Central memory CD8-positive, alpha-beta T cell (primary cell): Measurements from ENCODE around the gene ACSL3.
"Not testable (repeated sequence)": the region's sequence is repeated elsewhere in the genome, so short reads cannot be mapped to it uniquely, and the experiment has no call there.

Experiments used
- ATAC-seq: fragments of 150-1000 bp; cut with Tn5 transposase; replicated peaks from 2 replicates; pipeline ENCODE4 v1.10.0; 2022; ENCODE audit warnings: mild to moderate bottlenecking, moderate FRiP score, moderate number of reproducible peaks; ENCODE audit not compliant: poor library complexity, severe bottlenecking; ENCODE audit errors: extremely low read depth
- DNase-seq, 2 donors: peaks; one replicate each; pipeline ENCODE4 v3.0.0; 2021; ENCODE audit warnings: low spot score in 2 of 2
- H3K27ac Mint-ChIP-seq: one replicate; pipeline ENCODE4 v1.8.0; 2022; ENCODE audit warnings: low read depth, mild to moderate bottlenecking, moderate library complexity, mixed read lengths
- H3K27me3 Mint-ChIP-seq: one replicate; pipeline ENCODE4 v1.8.0; 2022; ENCODE audit warnings: mixed read lengths
- H3K36me3 Mint-ChIP-seq: one replicate; pipeline ENCODE4 v1.8.0; 2022; ENCODE audit warnings: mild to moderate bottlenecking, moderate library complexity, mixed read lengths; ENCODE audit not compliant: insufficient read depth
- H3K4me1 Mint-ChIP-seq: one replicate; pipeline ENCODE4 v1.8.0; 2022; ENCODE audit warnings: mixed read lengths
- H3K4me3 Mint-ChIP-seq: one replicate; pipeline ENCODE4 v1.8.0; 2022; ENCODE audit warnings: mild to moderate bottlenecking, moderate library complexity, mixed read lengths
- H3K9me3 Mint-ChIP-seq: one replicate; pipeline ENCODE4 v1.8.0; 2022; ENCODE audit warnings: mixed read lengths

The ACSL3 gene

DNA sequence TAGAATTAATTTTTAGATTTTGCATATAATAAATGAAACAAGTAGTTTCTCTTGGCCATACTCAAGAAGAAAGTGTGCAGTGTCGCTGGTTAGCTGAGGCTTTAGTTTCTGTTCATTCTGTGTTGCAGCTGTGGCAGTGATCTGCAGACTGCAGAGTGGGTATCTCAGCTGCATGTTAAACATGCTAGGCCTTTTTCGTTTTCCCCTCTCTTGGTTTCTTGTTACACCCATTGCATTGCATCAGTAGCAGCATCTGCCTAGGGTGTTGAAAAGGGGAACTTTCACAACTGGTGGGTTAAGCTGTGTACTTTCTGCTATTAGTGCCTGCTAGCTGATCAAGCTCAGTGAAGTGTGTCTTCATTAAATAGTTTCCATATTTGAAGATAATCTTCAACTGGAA, 51.3 kb downstream of the ACSL3 start:
- Mint-ChIP-seq H3K4me3 (no peak overlapping the region), H3K27me3 (no peaks in the 10 kb centered on the region), H3K27ac (no peak overlapping the region), H3K4me1 (peaks cover 35% of the 10 kb centered on the region), H3K9me3 (no peaks in the 10 kb centered on the region), H3K36me3 (peaks cover 34% of the 10 kb centered on the region)
- ATAC-seq (peak; percentile 36), DNase-seq (no peak)

DNA sequence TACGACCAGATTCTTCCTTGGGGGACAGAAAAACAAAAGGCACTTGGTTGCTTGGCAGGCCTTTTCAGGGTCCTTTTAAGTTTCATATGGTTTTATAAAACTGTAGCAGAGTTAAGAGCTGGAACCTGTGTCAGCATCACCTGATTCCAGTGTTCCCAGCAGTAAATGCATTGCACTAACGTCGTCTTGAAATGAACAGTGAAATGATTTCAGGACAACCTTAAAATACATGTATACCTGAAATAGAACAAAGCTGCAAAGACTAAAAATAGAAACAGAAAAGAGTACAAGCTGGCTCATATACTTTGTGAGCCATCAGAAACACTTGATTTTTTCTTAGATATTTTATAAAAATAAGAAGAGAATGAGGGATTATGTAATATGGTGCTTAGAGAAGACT, 51.9 kb downstream of the ACSL3 start:
- Mint-ChIP-seq H3K27ac (no peak overlapping the region), H3K9me3 (no peaks in the 10 kb centered on the region), H3K27me3 (no peaks in the 10 kb centered on the region), H3K4me1 (peaks cover 30% of the 10 kb centered on the region), H3K36me3 (peaks cover 31% of the 10 kb centered on the region), H3K4me3 (no peak overlapping the region)
- ATAC-seq: no peak
- DNase-seq: no peak

DNA sequence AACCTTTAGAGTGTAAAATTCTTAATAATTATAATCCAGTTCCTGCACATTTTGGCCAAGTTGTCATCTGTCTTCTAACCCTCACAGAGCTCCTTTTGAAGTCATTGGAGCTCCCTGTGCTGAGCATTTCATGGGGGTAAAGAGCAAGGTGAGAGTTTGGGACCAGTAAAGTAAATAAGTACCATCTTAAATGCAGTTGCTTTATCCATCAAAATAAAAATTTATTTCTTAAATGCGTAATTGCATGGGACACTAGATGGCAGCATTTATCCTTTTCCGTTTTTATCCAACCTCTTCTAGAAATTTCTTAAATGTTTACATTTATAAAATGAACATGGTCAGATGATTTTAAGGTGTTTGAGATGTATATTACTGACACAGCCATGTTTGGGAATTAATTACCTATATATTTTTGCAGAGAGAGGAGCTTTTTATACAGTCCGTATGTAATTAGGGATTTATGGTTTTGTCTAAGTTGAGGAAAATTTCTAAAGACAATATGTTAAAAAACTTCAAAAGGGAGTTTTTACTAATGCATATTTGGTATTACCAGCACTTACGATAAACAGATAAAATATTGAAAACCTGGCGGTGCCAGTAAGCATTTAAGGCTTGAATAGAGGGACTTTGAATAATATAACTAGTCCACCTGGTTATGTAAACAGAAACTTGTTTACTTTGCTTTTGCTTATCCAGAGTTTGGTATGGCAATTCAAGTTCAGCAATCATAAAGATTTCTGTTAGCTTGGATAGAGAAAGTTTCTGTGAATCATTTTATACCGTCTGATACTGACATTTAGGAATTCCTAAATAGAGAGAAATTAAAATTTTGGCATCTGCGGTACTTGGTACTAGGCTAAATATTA, 54.5 kb downstream of the ACSL3 start:
- no peaks in the 10 kb centered on the region for H3K27me3 Mint-ChIP-seq
- peaks cover 32% of the 10 kb centered on the region for H3K36me3 Mint-ChIP-seq
- no peak for ATAC-seq
- H3K4me3 Mint-ChIP-seq: no peak overlapping the region
- H3K4me1 Mint-ChIP-seq: peaks cover 24% of the 10 kb centered on the region
- DNase-seq: no peak
- no peaks in the 10 kb centered on the region for H3K9me3 Mint-ChIP-seq
- no peak overlapping the region for H3K27ac Mint-ChIP-seq

DNA sequence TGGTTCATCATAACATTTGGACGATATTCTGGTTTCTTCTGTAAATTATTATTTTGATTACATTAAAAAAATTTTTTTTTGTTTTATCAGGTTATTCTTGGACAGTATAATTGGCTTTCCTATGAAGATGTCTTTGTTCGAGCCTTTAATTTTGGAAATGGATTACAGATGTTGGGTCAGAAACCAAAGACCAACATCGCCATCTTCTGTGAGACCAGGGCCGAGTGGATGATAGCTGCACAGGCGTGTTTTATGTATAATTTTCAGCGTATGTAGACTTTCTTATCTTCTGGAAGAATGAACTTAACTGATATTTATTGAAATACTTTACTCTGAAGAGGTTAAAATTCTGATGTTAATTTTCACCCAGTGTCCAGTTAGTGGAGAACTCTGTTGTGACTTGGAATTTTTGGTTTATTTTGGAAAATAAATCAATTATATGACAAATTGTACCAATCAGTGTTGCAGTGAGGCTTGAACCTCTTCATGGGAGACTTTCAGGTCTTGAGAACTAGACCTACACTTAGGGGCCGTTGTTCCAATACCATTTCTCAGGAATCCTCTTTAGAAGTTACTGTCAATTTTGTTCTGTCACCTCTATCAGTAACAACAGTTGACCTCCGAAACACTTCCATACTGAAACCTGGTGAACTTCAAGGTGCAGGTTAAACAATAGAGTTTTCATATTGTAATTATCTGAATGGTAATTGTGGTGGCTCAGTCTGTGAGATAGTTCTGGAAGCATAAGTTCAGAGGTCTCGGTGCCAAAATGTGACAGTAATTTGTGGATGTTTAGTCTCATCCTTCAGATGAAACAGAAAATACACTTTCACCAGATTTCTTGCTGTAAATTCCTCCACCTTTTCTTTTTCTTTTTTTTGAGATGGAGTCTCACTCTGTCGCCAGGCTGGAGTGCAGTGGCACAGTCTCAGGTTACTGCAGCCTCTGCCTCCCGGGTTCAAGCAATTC, 55.7 kb downstream of the ACSL3 start:
- Mint-ChIP-seq H3K36me3 (peaks cover 25% of the 10 kb centered on the region), H3K27ac (no peak overlapping the region), H3K4me1 (peaks cover 21% of the 10 kb centered on the region), H3K27me3 (no peaks in the 10 kb centered on the region), H3K4me3 (no peak overlapping the region), H3K9me3 (no peaks in the 10 kb centered on the region)
- ATAC-seq (no peak), DNase-seq (no peak)

DNA sequence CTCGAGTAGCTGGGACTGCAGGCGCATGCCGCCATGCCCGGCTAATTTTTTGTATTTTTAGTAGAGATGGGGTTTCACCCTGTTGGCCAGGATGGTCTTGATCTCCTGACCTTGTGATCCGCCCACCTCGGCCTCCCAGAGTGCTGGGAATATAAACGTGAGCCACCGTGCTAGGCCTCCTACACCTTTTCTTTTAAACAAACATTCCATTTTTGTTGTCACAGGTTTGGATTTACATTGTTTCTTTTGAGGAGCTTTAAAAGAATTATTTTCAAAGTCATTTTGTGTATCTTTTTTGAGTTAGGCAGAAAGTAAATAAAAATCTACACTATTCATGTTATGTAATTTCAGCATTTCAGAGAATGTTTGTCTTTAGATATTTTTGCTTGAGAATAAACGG, 56.4 kb downstream of the ACSL3 start:
- H3K27ac Mint-ChIP-seq, H3K9me3 Mint-ChIP-seq, DNase-seq, H3K27me3 Mint-ChIP-seq, H3K4me3 Mint-ChIP-seq, ATAC-seq: not testable (repeated sequence)
- Mint-ChIP-seq H3K4me1 (peaks cover 15% of the 10 kb centered on the region), H3K36me3 (peaks cover 23% of the 10 kb centered on the region)

DNA sequence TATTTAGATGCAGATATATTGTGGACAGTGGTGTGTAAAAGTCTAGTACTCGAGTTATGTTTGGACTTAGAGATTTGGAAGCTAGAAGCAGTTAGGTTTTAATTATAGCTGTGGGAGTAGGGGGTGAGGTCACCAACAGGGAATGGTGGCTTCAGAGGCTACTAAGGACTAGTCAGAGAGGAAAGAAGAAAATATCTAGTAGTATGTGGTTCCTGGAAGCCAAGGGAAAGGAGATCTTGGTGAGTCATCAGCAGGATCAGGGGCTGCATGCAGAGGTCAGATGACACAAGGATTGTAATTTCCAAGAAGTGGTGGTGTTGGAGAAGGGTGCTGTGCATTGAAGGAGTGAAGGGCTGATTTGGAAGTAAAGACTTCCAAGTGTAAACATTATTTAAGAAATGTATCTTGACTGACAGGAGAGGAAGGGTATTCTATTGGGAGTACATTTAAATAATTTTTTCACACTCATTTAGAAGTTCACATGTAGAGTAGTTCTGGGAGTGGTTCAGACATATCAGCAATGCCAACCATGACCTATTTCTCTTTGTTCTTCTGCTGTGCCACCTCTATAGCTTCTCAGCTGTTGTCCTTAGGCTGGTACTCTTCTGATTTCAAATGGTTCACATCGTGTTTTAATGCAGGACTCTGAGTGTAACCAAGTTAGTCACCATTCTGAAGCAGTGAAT, 59.1 kb downstream of the ACSL3 start:
- ATAC-seq: no peak
- no peak overlapping the region for H3K4me3 Mint-ChIP-seq
- no peaks in the 10 kb centered on the region for H3K4me1 Mint-ChIP-seq
- DNase-seq: no peak
- H3K27ac Mint-ChIP-seq: peak overlapping the region; percentile 2
- no peaks in the 10 kb centered on the region for H3K27me3 Mint-ChIP-seq
- no peaks in the 10 kb centered on the region for H3K9me3 Mint-ChIP-seq
- peaks cover 32% of the 10 kb centered on the region for H3K36me3 Mint-ChIP-seq

DNA sequence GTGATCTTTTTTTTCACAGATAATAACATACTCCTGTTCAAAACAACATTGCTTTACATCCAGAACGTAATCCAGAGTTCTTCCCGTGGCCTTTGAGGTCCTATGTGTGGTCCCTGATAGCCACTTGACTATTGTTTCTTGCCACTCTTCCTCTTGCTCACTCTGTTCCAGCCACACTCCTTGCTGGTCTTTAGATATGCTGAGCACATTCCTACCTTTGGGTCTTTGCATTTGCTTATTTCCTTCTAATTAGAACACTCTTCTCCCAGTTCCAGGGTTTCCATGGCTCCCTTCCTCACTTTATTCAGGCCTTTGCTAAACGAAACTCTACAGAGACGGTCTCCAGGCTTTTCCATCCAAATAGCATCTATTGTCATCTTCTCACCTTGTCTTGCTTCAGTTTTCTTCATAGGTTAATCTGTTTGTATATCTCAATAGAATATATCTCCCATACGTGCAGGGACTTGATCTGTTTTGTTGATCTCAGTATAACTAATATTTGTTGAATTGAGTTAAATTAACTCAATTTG, 59.9 kb downstream of the ACSL3 start:
- no peaks in the 10 kb centered on the region for H3K27me3 Mint-ChIP-seq
- no peak overlapping the region for H3K4me3 Mint-ChIP-seq
- no peaks in the 10 kb centered on the region for H3K4me1 Mint-ChIP-seq
- ATAC-seq (no peak), DNase-seq (no peak)
- H3K27ac Mint-ChIP-seq: peak overlapping the region; percentile 1
- no peaks in the 10 kb centered on the region for H3K9me3 Mint-ChIP-seq
- peaks cover 37% of the 10 kb centered on the region for H3K36me3 Mint-ChIP-seq

DNA sequence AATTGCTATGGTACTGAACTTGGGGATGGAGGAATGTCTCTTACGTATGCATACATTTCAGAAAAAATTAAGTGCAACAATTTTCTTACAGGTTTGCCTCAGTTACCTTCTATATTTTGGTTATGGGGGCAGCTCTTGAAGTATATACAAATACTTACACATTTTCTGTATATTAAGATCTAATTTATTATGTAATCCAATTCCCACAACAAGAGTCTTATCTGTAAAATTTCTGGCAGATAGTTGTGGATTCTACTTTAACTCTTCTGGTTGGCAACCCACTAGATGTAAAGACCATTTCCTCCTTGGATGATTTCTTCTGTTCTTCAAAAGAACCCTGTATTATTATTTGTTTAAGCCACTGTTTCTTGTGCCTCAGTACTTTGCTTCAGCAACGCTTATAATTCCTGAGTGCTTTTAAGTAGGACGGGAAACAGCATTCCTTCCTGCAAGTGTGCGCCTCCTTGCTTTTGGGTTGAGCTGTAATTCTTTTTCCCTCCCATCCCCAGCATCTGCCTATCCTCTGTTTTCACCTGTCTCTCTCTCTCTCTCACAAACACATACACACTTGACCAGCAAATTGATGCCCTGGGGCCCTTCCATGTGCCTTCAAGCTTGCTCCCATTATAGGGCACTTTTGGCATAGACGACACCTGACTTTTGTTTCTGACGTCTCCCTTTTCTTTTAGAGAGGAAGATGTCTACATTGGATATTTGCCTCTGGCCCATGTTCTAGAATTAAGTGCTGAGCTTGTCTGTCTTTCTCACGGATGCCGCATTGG, 61.4 kb downstream of the ACSL3 start:
- no peak overlapping the region for H3K4me3 Mint-ChIP-seq
- H3K27ac Mint-ChIP-seq: no peak overlapping the region
- H3K27me3 Mint-ChIP-seq: no peaks in the 10 kb centered on the region
- peaks cover 36% of the 10 kb centered on the region for H3K36me3 Mint-ChIP-seq
- DNase-seq (no peak), ATAC-seq (no peak)
- no peaks in the 10 kb centered on the region for H3K9me3 Mint-ChIP-seq
- H3K4me1 Mint-ChIP-seq: no peaks in the 10 kb centered on the region

DNA sequence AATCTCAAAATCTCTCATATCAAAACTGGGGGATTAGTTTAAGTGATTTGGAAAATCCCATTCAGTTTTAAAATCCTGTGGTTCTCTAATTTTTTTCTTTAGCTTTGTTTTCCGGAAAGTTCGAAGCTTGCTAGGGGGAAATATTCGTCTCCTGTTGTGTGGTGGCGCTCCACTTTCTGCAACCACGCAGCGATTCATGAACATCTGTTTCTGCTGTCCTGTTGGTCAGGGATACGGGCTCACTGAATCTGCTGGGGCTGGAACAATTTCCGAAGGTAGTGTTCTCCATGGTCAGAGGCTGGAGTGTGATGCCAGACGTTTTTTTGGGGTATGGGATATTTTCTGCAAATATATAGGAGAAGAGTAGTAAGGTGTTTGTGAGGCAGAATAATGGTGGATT, 66.1 kb downstream of the ACSL3 start:
- no peaks in the 10 kb centered on the region for H3K4me1 Mint-ChIP-seq
- DNase-seq (no peak), ATAC-seq (no peak)
- H3K9me3 Mint-ChIP-seq: no peaks in the 10 kb centered on the region
- H3K36me3 Mint-ChIP-seq: peaks cover 50% of the 10 kb centered on the region
- H3K4me3 Mint-ChIP-seq: no peak overlapping the region
- no peak overlapping the region for H3K27ac Mint-ChIP-seq
- H3K27me3 Mint-ChIP-seq: no peaks in the 10 kb centered on the region

DNA sequence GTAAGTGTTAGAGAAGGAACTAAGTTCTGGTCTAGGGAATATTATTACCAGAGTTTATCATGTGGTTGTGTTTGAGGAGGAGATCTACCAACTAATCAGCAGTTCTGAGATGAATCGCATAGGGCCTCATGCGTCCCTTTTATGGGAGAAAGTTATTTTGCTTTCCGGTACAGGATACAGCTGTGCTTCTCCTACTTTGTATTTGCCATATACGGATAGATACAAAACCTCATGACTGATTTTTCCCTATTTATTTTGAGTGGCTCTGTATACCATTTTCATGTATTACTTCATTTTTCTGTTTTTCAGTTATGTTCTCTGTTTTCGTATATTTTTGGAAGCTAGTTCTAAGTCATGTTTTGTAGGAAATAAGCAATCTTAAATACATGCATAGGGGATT, 66.8 kb downstream of the ACSL3 start:
- no peaks in the 10 kb centered on the region for H3K27me3 Mint-ChIP-seq
- DNase-seq (no peak), ATAC-seq (no peak)
- no peak overlapping the region for H3K27ac Mint-ChIP-seq
- H3K36me3 Mint-ChIP-seq: peaks cover 47% of the 10 kb centered on the region
- H3K4me3 Mint-ChIP-seq: no peak overlapping the region
- no peaks in the 10 kb centered on the region for H3K4me1 Mint-ChIP-seq
- no peaks in the 10 kb centered on the region for H3K9me3 Mint-ChIP-seq

DNA sequence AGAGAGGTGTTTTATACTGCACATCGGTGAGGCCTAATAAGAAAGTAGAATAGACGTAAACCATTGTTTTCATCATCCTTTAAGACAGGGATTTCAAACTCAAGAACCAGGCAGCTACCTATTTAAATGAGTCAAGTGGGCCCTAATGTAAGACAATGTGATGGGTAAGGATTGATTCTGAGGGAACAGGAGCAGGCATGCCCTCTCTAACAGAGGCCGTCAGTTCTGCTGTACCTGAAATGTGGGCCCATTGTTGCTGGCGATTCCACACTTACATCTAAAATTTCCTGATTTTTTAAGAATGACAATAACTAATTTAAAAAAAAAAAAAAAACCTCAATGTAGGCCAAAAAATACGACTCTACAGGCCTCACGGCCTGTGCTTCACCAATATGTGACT, 67.5 kb downstream of the ACSL3 start:
- Mint-ChIP-seq H3K27ac (no peak overlapping the region), H3K4me3 (no peak overlapping the region), H3K4me1 (no peaks in the 10 kb centered on the region), H3K9me3 (no peaks in the 10 kb centered on the region), H3K36me3 (peaks cover 46% of the 10 kb centered on the region), H3K27me3 (no peaks in the 10 kb centered on the region)
- DNase-seq: no peak
- no peak for ATAC-seq

DNA sequence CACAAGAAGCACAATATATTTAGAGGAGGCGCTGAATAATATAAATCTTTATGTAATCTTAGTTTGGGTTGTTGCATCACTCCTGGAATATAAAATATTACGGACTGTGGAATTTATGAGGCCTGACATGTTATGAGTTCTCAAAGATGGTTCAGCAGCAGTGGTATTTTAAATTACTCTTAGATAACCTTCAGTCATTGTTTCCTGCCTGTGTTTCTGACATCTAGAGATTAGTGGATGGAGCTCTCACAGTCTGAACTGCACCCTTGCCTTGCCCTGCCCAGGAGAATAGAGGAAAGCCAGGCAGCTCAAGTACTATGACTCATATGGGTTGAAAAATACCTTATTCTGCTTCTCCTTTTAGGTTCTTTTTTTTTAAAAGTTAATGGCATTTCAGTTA, 70.0 kb downstream of the ACSL3 start:
- Mint-ChIP-seq H3K36me3 (peaks cover 37% of the 10 kb centered on the region), H3K27me3 (no peaks in the 10 kb centered on the region), H3K9me3 (no peaks in the 10 kb centered on the region), H3K4me1 (no peaks in the 10 kb centered on the region), H3K4me3 (no peak overlapping the region), H3K27ac (no peak overlapping the region)
- no peak for ATAC-seq
- no peak for DNase-seq
